H9 (cell line): ENCODE data around the gene LIX1. TPM values are rescaled to one million over a fixed set of nuclear protein-coding genes. Genes with fewer than 3 reads are reported as not detected.

Experiments used
- DNase-seq: peaks from one replicate; pipeline ENCODE4 v3.0.0-alpha.2; 2017
- H2AFZ ChIP-seq: one replicate; pipeline ENCODE4 v1.6.1; 2013; ENCODE audit warnings: mild to moderate bottlenecking, low read length, control low read depth, moderate library complexity
- H2AK5ac ChIP-seq: 2 replicates; pipeline ENCODE4 v1.6.1; 2013; ENCODE audit warnings: low read length, control low read depth, mixed read lengths; ENCODE audit not compliant: insufficient read length
- H2BK120ac ChIP-seq: one replicate; pipeline ENCODE4 v1.6.1; 2013; ENCODE audit warnings: low read depth, mild to moderate bottlenecking, low read length, control low read depth, inconsistent platforms; ENCODE audit not compliant: poor library complexity, severe bottlenecking
- H2BK12ac ChIP-seq: 2 replicates; pipeline ENCODE4 v1.6.1; 2013; ENCODE audit warnings: low read length, control low read depth, mixed read lengths, low read depth; ENCODE audit not compliant: insufficient read length
- H2BK15ac ChIP-seq: 2 replicates; pipeline ENCODE4 v1.6.1; 2013; ENCODE audit warnings: low read depth, low read length, control low read depth
- H2BK20ac ChIP-seq: one replicate; pipeline ENCODE4 v1.6.1; 2013; ENCODE audit warnings: low read depth, mild to moderate bottlenecking, low read length, control low read depth, inconsistent platforms; ENCODE audit not compliant: poor library complexity, severe bottlenecking
- H2BK5ac ChIP-seq: 2 replicates; pipeline ENCODE4 v1.6.1; 2013; ENCODE audit warnings: low read length, control low read depth, mixed read lengths; ENCODE audit not compliant: insufficient read length
- H3K14ac ChIP-seq: 2 replicates; pipeline ENCODE4 v1.6.1; 2013; ENCODE audit warnings: low read length, control low read depth; ENCODE audit not compliant: insufficient read depth
- H3K18ac ChIP-seq: 2 replicates; pipeline ENCODE4 v1.6.1; 2013; ENCODE audit warnings: low read depth, mild to moderate bottlenecking, mixed read lengths, low read length, control low read depth; ENCODE audit not compliant: insufficient read length
- H3K23ac ChIP-seq: 2 replicates; pipeline ENCODE4 v1.6.1; 2013; ENCODE audit warnings: low read length, control low read depth, mixed read lengths, low read depth; ENCODE audit not compliant: insufficient read length
- H3K23me2 ChIP-seq: 2 replicates; pipeline ENCODE4 v1.6.1; 2013; ENCODE audit warnings: low read depth, mild to moderate bottlenecking, mixed read lengths, low read length, control low read depth; ENCODE audit not compliant: insufficient read length, poor library complexity, severe bottlenecking
- H3K27ac ChIP-seq: 2 replicates; pipeline ENCODE4 v1.5.1; 2013; ENCODE audit warnings: low read length, control low read depth, mixed read lengths, low read depth; ENCODE audit not compliant: insufficient read length
- H3K27me3 ChIP-seq: 2 replicates; pipeline ENCODE4 v1.6.1; 2013; ENCODE audit warnings: low read length, control low read depth, inconsistent platforms; ENCODE audit not compliant: insufficient read depth
- H3K4ac ChIP-seq: 2 replicates; pipeline ENCODE4 v1.6.1; 2013; ENCODE audit warnings: low read depth, mild to moderate bottlenecking, control low read depth, inconsistent platforms, low read length, moderate library complexity
- H3K4me1 ChIP-seq: 2 replicates; pipeline ENCODE4 v1.6.1; 2013; ENCODE audit warnings: low read length, control low read depth, inconsistent platforms; ENCODE audit not compliant: insufficient read depth
- H3K4me2 ChIP-seq: 2 replicates; pipeline ENCODE4 v1.6.1; 2013; ENCODE audit warnings: low read length, control low read depth, mixed read lengths; ENCODE audit not compliant: insufficient read length, insufficient read depth
- H3K56ac ChIP-seq: 2 replicates; pipeline ENCODE4 v1.6.1; 2013; ENCODE audit warnings: low read depth, mild to moderate bottlenecking, mixed read lengths, low read length, control low read depth; ENCODE audit not compliant: insufficient read length
- H3K79me1 ChIP-seq: 2 replicates; pipeline ENCODE4 v1.6.1; 2013; ENCODE audit warnings: low read depth, mild to moderate bottlenecking, moderate library complexity, low read length, control low read depth, inconsistent platforms; ENCODE audit not compliant: insufficient read depth, poor library complexity, severe bottlenecking
- H3K79me2 ChIP-seq: 2 replicates; pipeline ENCODE4 v1.6.1; 2013; ENCODE audit warnings: low read length, control low read depth, inconsistent platforms; ENCODE audit not compliant: insufficient read depth
- H3K9ac ChIP-seq: 2 replicates; pipeline ENCODE4 v1.6.1; 2013; ENCODE audit warnings: low read length, control low read depth, mixed read lengths; ENCODE audit not compliant: insufficient read length; ENCODE audit errors: extremely low read depth
- H3K9me3 ChIP-seq: one replicate; pipeline ENCODE4 v1.6.1; 2013; ENCODE audit warnings: low read depth, low read length, inconsistent platforms; ENCODE audit not compliant: control insufficient read depth
- H3T11ph ChIP-seq: one replicate; pipeline ENCODE4 v1.6.1; 2013; ENCODE audit warnings: mild to moderate bottlenecking, low read length, control low read depth, inconsistent platforms
- H4K20me1 ChIP-seq: one replicate; pipeline ENCODE4 v1.6.1; 2013; ENCODE audit not compliant: control insufficient read depth, insufficient read length, insufficient read depth
- H4K5ac ChIP-seq: 2 replicates; pipeline ENCODE4 v1.6.1; 2013; ENCODE audit warnings: low read depth, mild to moderate bottlenecking, mixed read lengths, low read length, control low read depth; ENCODE audit not compliant: insufficient read length
- H4K8ac ChIP-seq: replicated peaks from 2 replicates; pipeline ENCODE4 v1.6.1; 2013; ENCODE audit warnings: low read length, control low read depth, mixed read lengths, low read depth; ENCODE audit not compliant: insufficient read length
- H4K91ac ChIP-seq: 2 replicates; pipeline ENCODE4 v1.6.1; 2013; ENCODE audit warnings: low read depth, mild to moderate bottlenecking, moderate library complexity, mixed read lengths, low read length, control low read depth; ENCODE audit not compliant: insufficient read length
- H3K27ac Mint-ChIP-seq, 3 experiments: 2 replicates in 2 of 3; 3 replicates in 1 of 3; pipeline ENCODE4 v1.8.0; 2020 to 2021; ENCODE audit warnings: mixed read lengths in 3 of 3, mild to moderate bottlenecking in 1 of 3, moderate library complexity in 1 of 3
- H3K27me3 Mint-ChIP-seq: 2 replicates; pipeline ENCODE4 v1.8.0; 2021; ENCODE audit warnings: low read depth, mild to moderate bottlenecking, moderate library complexity, mixed read lengths
- H3K36me3 Mint-ChIP-seq, 3 experiments: 2 replicates in 2 of 3; 3 replicates in 1 of 3; pipeline ENCODE4 v1.8.0; 2020 to 2021; ENCODE audit warnings: low read depth in 3 of 3, mixed read lengths in 3 of 3; ENCODE audit not compliant: insufficient read depth in 1 of 3
- H3K4me1 Mint-ChIP-seq, 2 experiments: 2 replicates each; pipeline ENCODE4 v1.8.0; 2020; ENCODE audit warnings: mixed read lengths in 2 of 2
- H3K4me3 Mint-ChIP-seq, 2 experiments: 2 replicates in 1 of 2; 3 replicates in 1 of 2; pipeline ENCODE4 v1.8.0; 2020 to 2021; ENCODE audit warnings: mild to moderate bottlenecking in 2 of 2, mixed read lengths in 2 of 2, moderate library complexity in 1 of 2
- H3K9me3 Mint-ChIP-seq, 2 experiments: 2 replicates in 1 of 2; 3 replicates in 1 of 2; pipeline ENCODE4 v1.8.0; 2020; ENCODE audit warnings: mild to moderate bottlenecking in 2 of 2, mixed read lengths in 2 of 2, moderate library complexity in 1 of 2
- WGBS: extraction: QIAGEN DNeasy Blood & Tissue Kit; methylation state at CpG from one replicate; pipeline ENCODE4 v1.1.7; 2013; ENCODE audit warnings: missing lambda C conversion rate, low lambda C conversion rate, mixed read lengths; ENCODE audit not compliant: insufficient read length; ENCODE audit errors: extremely low coverage; 5-methylcytosine and 5-hydroxymethylcytosine counted together
- total RNA-seq: library from RNA; stranded (reverse); gene quantifications from 2 replicates; pipeline ENCODE4 v1.2.1, GENCODE V29; 2021
- TF ChIP-seq, protein P1 (sequence below): fragments of 200-600 bp; sonication (generic); conservative IDR thresholded peaks from 3 replicates; pipeline ENCODE4 v1.8.0; 2021; ENCODE audit warnings: antibody characterized with exemption, mild to moderate bottlenecking

Gene LIX1
- total RNA-seq, 1 experiment from 2014 or later: 0.13 TPM

DNA sequence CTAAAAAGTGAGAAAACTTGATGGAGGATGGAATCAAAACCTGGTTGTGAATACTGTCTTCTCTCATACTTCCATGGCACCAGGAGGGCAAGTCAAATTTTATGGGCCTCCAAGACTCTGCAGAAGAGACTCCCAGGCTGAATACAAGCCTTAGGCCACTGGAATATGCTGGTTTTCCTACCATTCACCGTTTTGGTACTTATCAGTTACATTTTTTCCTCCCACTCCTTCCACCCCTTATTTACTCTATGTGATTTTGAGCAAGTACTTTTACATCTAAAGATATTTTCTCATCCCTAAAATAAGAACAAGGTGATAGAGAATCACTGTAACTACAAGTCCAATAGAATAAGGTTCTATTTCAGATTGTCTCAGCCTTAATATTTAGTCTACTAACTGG is 8.0 kb upstream of the LIX1 start:
- Histone ChIP-seq H2BK15ac (no peak overlapping the region), H3K27ac (no peak overlapping the region), H2BK12ac (no peak overlapping the region), H4K91ac (no peak overlapping the region), H2BK20ac (no peak overlapping the region), H2BK120ac (no peak overlapping the region), H3T11ph (no peak overlapping the region), H2BK5ac (no peak overlapping the region), H3K9me3 (no peaks in the 10 kb centered on the region), H3K18ac (no peak overlapping the region), H4K20me1 (no peaks in the 10 kb centered on the region), H4K8ac (no peak overlapping the region), H3K23ac (no peak overlapping the region), H3K56ac (no peak overlapping the region), H3K9ac (no peak overlapping the region), H3K4ac (no peak overlapping the region), H4K5ac (no peak overlapping the region), H3K27me3 (no peaks in the 10 kb centered on the region), H3K79me2 (no peaks in the 10 kb centered on the region), H3K4me1 (no peaks in the 10 kb centered on the region), H2AK5ac (no peak overlapping the region), H3K14ac (no peak overlapping the region), H3K23me2 (no peaks in the 10 kb centered on the region), H3K4me2 (no peak overlapping the region), H3K79me1 (no peaks in the 10 kb centered on the region), H2AFZ (no peak overlapping the region)
- Mint-ChIP-seq H3K36me3 (no peaks in the 10 kb centered on the region), H3K4me3 (no peak overlapping the region), H3K27ac (no peak overlapping the region), H3K4me1 (peaks cover 0 to 4% of the 10 kb centered on the region in 2 experiments; a peak in 2 of 4 replicates), H3K27me3 (no peaks in the 10 kb centered on the region), H3K9me3 (no peaks in the 10 kb centered on the region; a peak in 2 of 5 replicates)
- no peak for DNase-seq
- WGBS: no CpG with 5 or more reads among the region's 1 CpG
- TF ChIP-seq, protein P1, sequence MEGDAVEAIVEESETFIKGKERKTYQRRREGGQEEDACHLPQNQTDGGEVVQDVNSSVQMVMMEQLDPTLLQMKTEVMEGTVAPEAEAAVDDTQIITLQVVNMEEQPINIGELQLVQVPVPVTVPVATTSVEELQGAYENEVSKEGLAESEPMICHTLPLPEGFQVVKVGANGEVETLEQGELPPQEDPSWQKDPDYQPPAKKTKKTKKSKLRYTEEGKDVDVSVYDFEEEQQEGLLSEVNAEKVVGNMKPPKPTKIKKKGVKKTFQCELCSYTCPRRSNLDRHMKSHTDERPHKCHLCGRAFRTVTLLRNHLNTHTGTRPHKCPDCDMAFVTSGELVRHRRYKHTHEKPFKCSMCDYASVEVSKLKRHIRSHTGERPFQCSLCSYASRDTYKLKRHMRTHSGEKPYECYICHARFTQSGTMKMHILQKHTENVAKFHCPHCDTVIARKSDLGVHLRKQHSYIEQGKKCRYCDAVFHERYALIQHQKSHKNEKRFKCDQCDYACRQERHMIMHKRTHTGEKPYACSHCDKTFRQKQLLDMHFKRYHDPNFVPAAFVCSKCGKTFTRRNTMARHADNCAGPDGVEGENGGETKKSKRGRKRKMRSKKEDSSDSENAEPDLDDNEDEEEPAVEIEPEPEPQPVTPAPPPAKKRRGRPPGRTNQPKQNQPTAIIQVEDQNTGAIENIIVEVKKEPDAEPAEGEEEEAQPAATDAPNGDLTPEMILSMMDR: no peak
